AG04450 (cell line): ENCODE measurements around the gene CDH18. TPM values are rescaled to one million over a fixed set of nuclear protein-coding genes. Genes with fewer than 3 reads are reported as not detected.

Source experiments
- CTCF ChIA-PET: fragments of 300-600, 350-600 bp; formaldehyde crosslinking; extraction: SDS; loops from one replicate; lab custom pipeline; 2022; ENCODE audit warnings: antibody characterized with exemption, inconsistent platforms; lab: Charles Lee
- POLR2A ChIA-PET: fragments of 350-600 bp; formaldehyde crosslinking; extraction: SDS; loops from one replicate; lab custom pipeline; 2021; ENCODE audit warnings: antibody characterized with exemption, inconsistent platforms; lab: Yijun Ruan, JAX
- DNase-seq: peaks from one replicate; pipeline ENCODE4 v3.0.0-alpha.2; 2011; ENCODE audit warnings: low read depth, low spot score
- H3K27ac ChIP-seq: one replicate; pipeline ENCODE4 v1.5.1; 2012; ENCODE audit warnings: low read depth, low read length, control low read depth
- H3K27me3 ChIP-seq: one replicate; pipeline ENCODE4 v1.6.0; 2012; ENCODE audit warnings: low read length; ENCODE audit not compliant: control insufficient read depth, insufficient read depth
- H3K4me3 ChIP-seq: 2 replicates; pipeline ENCODE4 v1.5.1; 2011; ENCODE audit warnings: mild to moderate bottlenecking, low read depth, low read length, control low read depth
- H3K9me3 ChIP-seq: 2 replicates; pipeline ENCODE4 v1.5.1; 2012; ENCODE audit warnings: low read length; ENCODE audit not compliant: control insufficient read depth, insufficient read depth
- polyA plus RNA-seq: library from polyadenylated mRNA; depleted of rRNA; stranded (reverse); fragments of >200 nt; gene quantifications from 2 replicates; pipeline ENCODE4 v1.2.3, GENCODE V29; 2011
- TF ChIP-seq, protein P1 (sequence below): IDR thresholded peaks from 2 replicates; pipeline ENCODE4 v1.5.1; 2011; ENCODE audit warnings: low read depth, low read length, control low read depth, inconsistent platforms

The CDH18 gene
- polyA plus RNA-seq, 1 experiment, result 0.19 TPM

DNA sequence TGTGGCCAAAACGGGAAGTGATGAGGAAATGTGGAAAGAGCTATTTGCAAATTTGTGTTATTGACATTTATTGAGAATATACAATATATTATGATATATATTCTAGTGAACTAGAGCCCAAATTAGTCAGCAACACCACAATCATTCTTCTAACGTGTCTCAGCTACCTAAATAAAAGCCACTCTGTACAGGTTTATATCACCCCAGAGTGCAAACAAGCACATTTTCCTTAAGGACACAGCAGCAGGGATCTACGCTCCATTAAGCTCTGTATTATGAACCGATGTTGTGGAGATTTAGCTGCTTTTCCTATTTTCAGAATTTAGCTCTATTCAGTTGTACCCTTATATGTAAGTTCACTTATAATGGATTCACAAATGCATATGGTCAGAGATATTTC is 77.9 kb downstream of the CDH18 start:
- DNase-seq, result no peak
- H3K27ac ChIP-seq, result no peak overlapping the region
- CTCF ChIA-PET, result interaction anchor here (0.6 to 1.3 kb wide), 2 partner anchors 14 to 355 kb away, joined by 3 to 4 read pairs; no protein-coding TSS in a partner anchor
- H3K27me3 ChIP-seq, result no peaks in the 10 kb centered on the region
- no peak overlapping the region for H3K4me3 ChIP-seq
- POLR2A ChIA-PET, result no interaction called here
- no peaks in the 10 kb centered on the region for H3K9me3 ChIP-seq
- TF ChIP-seq, protein P1, sequence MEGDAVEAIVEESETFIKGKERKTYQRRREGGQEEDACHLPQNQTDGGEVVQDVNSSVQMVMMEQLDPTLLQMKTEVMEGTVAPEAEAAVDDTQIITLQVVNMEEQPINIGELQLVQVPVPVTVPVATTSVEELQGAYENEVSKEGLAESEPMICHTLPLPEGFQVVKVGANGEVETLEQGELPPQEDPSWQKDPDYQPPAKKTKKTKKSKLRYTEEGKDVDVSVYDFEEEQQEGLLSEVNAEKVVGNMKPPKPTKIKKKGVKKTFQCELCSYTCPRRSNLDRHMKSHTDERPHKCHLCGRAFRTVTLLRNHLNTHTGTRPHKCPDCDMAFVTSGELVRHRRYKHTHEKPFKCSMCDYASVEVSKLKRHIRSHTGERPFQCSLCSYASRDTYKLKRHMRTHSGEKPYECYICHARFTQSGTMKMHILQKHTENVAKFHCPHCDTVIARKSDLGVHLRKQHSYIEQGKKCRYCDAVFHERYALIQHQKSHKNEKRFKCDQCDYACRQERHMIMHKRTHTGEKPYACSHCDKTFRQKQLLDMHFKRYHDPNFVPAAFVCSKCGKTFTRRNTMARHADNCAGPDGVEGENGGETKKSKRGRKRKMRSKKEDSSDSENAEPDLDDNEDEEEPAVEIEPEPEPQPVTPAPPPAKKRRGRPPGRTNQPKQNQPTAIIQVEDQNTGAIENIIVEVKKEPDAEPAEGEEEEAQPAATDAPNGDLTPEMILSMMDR, result no peak

DNA sequence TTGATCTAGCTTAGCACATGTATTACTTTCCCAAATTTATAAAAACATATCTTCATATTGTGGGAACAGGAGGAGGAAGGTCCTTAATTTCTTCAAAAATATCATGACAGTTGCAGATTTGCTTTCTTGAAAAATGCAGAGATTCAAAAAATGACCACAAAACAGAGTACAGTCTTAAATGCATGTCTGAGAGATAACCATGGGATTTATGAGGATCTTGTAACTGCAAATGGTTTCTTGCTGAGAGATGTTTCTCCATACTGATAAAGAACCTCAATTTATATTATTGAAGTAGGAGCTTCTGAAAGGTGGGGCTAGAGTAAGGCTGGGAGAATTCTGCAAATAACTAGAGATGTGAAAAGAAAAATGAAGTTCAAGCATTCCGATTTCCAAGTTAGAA is 83.2 kb downstream of the CDH18 start:
- TF ChIP-seq, protein P1, result no peak
- H3K4me3 ChIP-seq, result no peak overlapping the region
- H3K27ac ChIP-seq, result no peak overlapping the region
- H3K27me3 ChIP-seq, result no peaks in the 10 kb centered on the region
- no peak for DNase-seq
- ChIA-PET CTCF (no interaction called here), POLR2A (no interaction called here)
- H3K9me3 ChIP-seq, result no peaks in the 10 kb centered on the region

DNA sequence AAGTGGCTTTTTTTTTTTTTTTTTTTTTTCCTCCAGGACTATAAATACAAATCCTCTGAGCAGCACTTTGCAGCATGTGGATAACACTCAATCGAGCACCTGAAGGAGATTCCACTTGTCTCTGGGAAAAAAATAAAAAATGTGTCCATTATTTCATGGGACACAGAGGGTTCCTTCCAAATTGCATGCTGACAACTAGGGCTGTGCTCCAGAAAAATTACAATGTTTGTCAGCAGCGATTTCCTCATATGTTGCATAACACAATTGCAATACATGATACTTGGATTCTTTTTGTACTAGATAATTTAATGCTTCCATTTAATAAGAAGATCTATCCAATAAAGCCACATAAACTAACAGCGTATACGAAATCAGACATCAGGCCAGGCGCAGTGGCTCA is 84.4 kb downstream of the CDH18 start:
- CTCF ChIA-PET, result no interaction called here
- TF ChIP-seq, protein P1, result no peak
- no peaks in the 10 kb centered on the region for H3K9me3 ChIP-seq
- POLR2A ChIA-PET, result no interaction called here
- DNase-seq, result no peak
- H3K27ac ChIP-seq, result no peak overlapping the region
- no peak overlapping the region for H3K4me3 ChIP-seq
- no peaks in the 10 kb centered on the region for H3K27me3 ChIP-seq

DNA sequence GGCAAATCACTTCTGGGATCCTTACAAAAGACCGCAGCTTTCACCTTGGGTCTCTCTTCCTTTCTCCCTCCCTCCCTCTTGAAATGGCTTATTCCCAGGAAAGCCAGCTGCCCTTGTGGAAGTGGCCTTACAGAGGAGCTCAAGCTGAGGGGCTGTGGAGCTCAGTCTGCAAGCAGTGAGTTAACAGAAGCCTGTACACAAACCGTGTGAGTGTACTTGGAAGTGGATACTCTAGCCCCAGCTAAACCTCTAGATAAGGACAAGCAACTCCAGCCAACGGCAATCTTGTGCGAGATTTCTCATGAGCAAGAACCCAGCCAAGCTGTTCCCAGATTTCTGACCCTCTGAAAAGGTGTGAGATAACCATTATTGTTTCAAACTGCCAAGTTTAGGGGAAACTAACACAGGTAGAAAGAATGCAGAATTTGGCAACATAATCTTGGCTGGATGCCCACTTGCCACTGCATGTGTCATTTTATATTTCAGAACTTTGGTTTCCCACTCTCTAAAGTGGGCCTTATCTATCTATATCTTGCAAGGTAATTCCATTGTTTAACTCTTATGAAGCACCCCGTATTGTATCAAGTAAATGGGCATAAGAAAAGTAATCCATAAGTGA is 85.6 kb downstream of the CDH18 start:
- POLR2A ChIA-PET, result no interaction called here
- TF ChIP-seq, protein P1, result no peak
- H3K4me3 ChIP-seq, result no peak overlapping the region
- CTCF ChIA-PET, result no interaction called here
- no peaks in the 10 kb centered on the region for H3K9me3 ChIP-seq
- DNase-seq, result no peak
- no peak overlapping the region for H3K27ac ChIP-seq
- H3K27me3 ChIP-seq, result no peaks in the 10 kb centered on the region

DNA sequence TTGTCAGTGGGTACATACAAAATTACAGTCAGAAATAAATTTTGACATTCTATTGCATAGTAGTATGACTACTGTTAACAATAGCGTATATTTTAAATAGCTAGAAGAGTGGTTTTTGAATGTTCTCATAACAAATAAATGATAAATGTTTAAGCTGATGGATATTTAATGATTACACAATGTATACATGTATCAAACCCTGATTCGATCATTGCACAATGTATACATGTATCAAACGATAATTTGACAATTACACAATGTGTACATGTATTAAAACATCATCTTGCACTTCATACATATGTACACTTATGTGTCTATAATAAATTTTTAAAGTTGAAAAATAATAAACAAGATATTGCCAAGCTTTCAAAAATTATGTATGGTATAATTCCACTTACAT is 87.7 kb downstream of the CDH18 start:
- ChIA-PET CTCF (interaction anchor here (1.2 kb wide), 1 partner anchor 14 kb away, joined by 4 read pairs; no protein-coding TSS in a partner anchor), POLR2A (no interaction called here)
- TF ChIP-seq, protein P1, result no peak

More for the DNA sequence above, 87.7 kb downstream of the CDH18 start:
- Histone ChIP-seq H3K9me3 (no peaks in the 10 kb centered on the region), H3K27ac (no peak overlapping the region), H3K4me3 (no peak overlapping the region), H3K27me3 (no peaks in the 10 kb centered on the region)
- DNase-seq, result no peak
